Left ventricle myocardium inferior (tissue), 1 donor: Measurements from ENCODE around the gene WNT9B. TPM values are rescaled to one million over a fixed set of nuclear protein-coding genes. Genes with fewer than 3 reads are reported as not detected.
"Not testable (repeated sequence)": the region's sequence is repeated elsewhere in the genome, so short reads cannot be mapped to it uniquely, and the experiment has no call there.

Experiments used
- DNase-seq: peaks from one replicate; pipeline ENCODE4 v3.0.0-alpha.2; 2020
- H3K27ac ChIP-seq: fragments of 200-600 bp; replicated peaks from 2 replicates; pipeline ENCODE4 v1.8.0; 2021
- H3K27me3 ChIP-seq: fragments of 200-600 bp; 2 replicates; pipeline ENCODE4 v1.8.0; 2021; ENCODE audit warnings: low read depth
- H3K36me3 ChIP-seq: fragments of 200-600 bp; 2 replicates; pipeline ENCODE4 v1.8.0; 2021
- H3K4me1 ChIP-seq: fragments of 200-600 bp; 2 replicates; pipeline ENCODE4 v1.8.0; 2021
- H3K4me3 ChIP-seq: fragments of 200-600 bp; 2 replicates; pipeline ENCODE4 v1.8.0; 2021; ENCODE audit warnings: mild to moderate bottlenecking, moderate library complexity
- H3K9me3 ChIP-seq: fragments of 200-600 bp; replicated peaks from 2 replicates; pipeline ENCODE4 v1.8.0; 2021
- CTCF ChIP-seq: fragments of 200-600 bp; IDR thresholded peaks from 2 replicates; pipeline ENCODE4 v1.8.0; 2021; ENCODE audit warnings: antibody characterized with exemption, mild to moderate bottlenecking, borderline replicate concordance
- intact Hi-C: fragments of 100-400 bp; cut with micrococcal nuclease; formaldehyde crosslinking; loops from one replicate; pipeline ENCODE4 v1.11.0; 2022
- total RNA-seq: library from RNA; stranded (reverse); fragmentation: NEBNext Ultra II Directional; extraction: Animal tissue kit (Norgen Biotek cat#: 25700); gene quantifications from one replicate; pipeline ENCODE4 v1.2.1, GENCODE V29; 2021
- donor health status: DM: no; HTN: yes; CAD: no; lungs with severe emphysema.

Gene WNT9B
- total RNA-seq, 1 donor from 2014 or later: 0.85 TPM

DNA sequence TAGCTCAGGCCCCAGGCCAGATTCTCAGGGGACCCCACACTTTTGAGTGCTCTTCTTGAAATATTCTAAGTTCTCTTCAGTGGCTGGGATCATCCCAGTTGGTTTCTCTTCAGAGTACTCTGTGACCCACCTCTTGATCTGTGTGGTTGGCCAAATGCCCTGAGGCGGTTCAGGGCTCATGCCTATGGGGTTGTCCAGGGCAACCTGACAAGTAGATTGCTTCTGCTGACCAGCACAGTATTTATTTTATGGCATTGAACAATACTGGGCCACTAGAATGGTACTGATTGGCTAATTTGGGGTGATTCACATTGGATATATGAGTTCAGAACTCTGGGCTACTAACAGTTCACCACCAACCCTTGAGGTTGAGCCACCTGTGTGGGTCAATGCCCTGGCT lies 64.2 kb downstream of the WNT9B start:
- Histone ChIP-seq H3K4me1 (no peaks in the 10 kb centered on the region), H3K36me3 (no peaks in the 10 kb centered on the region), H3K27ac (no peak overlapping the region), H3K27me3 (no peaks in the 10 kb centered on the region), H3K4me3 (no peak overlapping the region), H3K9me3 (peaks cover 6% of the 10 kb centered on the region)
- no peak for TF ChIP-seq CTCF
- intact Hi-C loops: no loop called here
- DNase-seq: no peak

DNA sequence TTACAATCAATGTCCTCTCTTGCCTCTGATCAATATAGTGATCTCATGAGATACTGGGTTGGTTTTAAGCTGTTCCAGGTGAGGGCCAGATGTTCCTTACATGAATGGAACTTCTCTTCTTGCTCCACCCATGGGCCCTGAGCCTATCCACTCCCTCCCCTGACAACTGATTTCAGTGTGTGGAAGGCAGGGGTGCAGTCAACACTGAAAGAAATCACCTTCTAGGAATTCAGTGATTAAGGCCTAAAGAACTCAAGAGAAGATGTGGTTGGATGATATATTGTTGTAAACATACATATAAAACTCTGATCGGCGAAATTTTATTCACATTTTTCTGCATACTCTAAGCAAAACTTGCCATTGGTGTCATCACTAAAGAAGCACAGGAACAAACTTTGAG lies 64.8 kb downstream of the WNT9B start:
- peaks cover 6% of the 10 kb centered on the region for H3K9me3 ChIP-seq
- H3K36me3 ChIP-seq: no peaks in the 10 kb centered on the region
- H3K27me3 ChIP-seq: no peaks in the 10 kb centered on the region
- no peaks in the 10 kb centered on the region for H3K4me1 ChIP-seq
- DNase-seq: no peak
- intact Hi-C loops: no loop called here
- no peak overlapping the region for H3K4me3 ChIP-seq
- no peak overlapping the region for H3K27ac ChIP-seq
- no peak for TF ChIP-seq CTCF

DNA sequence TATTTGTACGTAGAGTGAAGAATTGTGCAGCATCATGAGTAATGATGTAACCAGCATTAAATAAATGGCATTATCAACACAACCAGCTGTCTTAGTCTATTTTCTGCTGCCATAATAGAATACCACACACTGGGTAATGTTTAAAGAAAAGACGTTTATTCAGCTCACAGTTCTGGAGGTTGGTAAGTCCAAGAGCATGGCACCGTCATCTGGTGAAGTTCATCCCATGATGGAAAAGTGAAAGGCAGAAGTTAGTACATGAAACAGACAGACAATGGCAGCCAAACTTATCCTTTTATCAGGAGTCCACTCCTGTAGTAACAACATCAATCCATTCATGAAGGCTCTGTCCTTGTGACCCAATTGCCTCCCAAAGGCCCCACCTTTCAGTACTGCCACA lies 65.2 kb downstream of the WNT9B start:
- no peak for TF ChIP-seq CTCF
- no peak for DNase-seq
- H3K4me3 ChIP-seq: no peak overlapping the region
- no peak overlapping the region for H3K27ac ChIP-seq
- no peaks in the 10 kb centered on the region for H3K27me3 ChIP-seq
- no peaks in the 10 kb centered on the region for H3K4me1 ChIP-seq
- H3K36me3 ChIP-seq: no peaks in the 10 kb centered on the region
- peaks cover 6% of the 10 kb centered on the region for H3K9me3 ChIP-seq
- intact Hi-C loops: no loop called here

- Histone ChIP-seq H3K27ac (no peak overlapping the region), H3K4me3 (no peak overlapping the region), H3K36me3 (no peaks in the 10 kb centered on the region), H3K4me1 (no peaks in the 10 kb centered on the region), H3K27me3 (no peaks in the 10 kb centered on the region), H3K9me3 (peaks cover 6% of the 10 kb centered on the region)
- intact Hi-C loops: no loop called here
- TF ChIP-seq CTCF: no peak
- no peak for DNase-seq
Measured at GRCh38 chr17:46917041-46917440, 65.7 kb downstream of the WNT9B start.

GRCh38 chr17:46917516-46917915 lies 66.1 kb downstream of the WNT9B start:
- no peak overlapping the region for H3K27ac ChIP-seq
- no peaks in the 10 kb centered on the region for H3K27me3 ChIP-seq
- H3K4me1 ChIP-seq: peaks cover 4% of the 10 kb centered on the region
- intact Hi-C loops: no loop called here
- DNase-seq: no peak
- TF ChIP-seq CTCF: no peak
- peaks cover 6% of the 10 kb centered on the region for H3K9me3 ChIP-seq
- H3K4me3 ChIP-seq: no peak overlapping the region
- H3K36me3 ChIP-seq: no peaks in the 10 kb centered on the region

DNA sequence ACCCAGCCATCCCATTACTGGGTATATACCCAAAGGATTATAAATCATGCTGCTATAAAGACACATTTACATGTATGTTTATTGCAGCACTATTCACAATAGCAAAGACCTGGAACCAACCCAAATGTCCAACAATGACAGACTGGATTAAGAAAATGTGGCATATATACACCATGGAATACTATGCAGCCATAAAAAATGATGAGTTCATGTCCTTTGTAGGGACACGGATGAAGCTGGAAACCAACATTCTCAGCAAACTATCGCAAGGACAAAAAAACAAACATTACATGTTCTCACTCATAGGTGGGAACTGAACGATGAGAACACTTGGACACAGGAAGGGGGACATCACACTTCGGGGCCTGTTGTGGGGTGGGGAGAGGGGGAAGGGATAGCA lies 70.6 kb downstream of the WNT9B start:
- H3K36me3 ChIP-seq, DNase-seq, intact Hi-C loops, H3K27me3 ChIP-seq, H3K27ac ChIP-seq, H3K9me3 ChIP-seq: not testable (repeated sequence)
- peaks cover 44% of the 10 kb centered on the region for H3K4me1 ChIP-seq
- peak overlapping the region; percentile 88 for H3K4me3 ChIP-seq
